ENCODE results near the gene CORO2A.

CORO2A gene

DNA sequence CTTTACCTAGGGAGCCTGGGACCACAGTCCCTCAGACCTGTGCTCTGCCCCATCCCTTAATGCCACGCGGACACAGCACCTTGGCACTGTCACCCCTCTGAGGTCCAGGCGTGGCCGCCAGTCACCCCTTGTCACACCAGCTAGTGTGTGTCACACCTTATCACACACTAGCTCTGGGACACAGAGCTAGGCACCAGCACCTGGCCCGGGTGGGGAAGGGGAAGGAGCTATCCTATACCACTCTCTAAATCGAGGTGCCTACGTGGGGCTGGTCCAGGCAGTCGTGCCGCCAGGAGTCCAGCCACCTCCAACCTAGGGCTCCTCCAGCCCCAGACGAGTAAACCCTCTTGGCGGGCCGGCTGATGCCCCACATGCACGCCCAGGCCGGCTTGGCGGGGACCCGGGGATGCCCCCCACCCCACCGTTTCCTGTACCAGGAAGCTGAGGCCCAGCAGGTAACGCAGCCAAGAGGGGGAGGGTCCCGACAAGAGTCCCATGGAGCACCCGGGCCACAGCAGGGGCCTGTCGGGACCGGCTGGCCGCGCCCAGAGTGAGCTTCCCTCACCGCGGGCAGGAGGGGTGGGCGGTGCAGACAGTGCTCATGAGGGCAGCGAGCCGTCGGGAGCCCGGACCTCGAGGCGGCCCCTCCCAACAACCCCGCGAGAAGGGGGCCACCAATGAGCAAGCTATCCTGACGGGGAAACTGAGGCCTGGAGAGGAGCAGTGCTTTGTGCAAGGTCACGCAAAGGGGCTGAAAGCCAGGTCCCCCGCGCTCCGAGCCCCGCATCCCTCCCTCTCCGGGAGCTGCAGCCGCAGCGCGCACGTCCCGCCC is 550 bp downstream of the CORO2A start:
- H3K4me2 ChIP-seq (ENCODE audit: insufficient read depth, low read length): peak overlapping the region; percentile 91
- TF ChIP-seq, protein P1, sequence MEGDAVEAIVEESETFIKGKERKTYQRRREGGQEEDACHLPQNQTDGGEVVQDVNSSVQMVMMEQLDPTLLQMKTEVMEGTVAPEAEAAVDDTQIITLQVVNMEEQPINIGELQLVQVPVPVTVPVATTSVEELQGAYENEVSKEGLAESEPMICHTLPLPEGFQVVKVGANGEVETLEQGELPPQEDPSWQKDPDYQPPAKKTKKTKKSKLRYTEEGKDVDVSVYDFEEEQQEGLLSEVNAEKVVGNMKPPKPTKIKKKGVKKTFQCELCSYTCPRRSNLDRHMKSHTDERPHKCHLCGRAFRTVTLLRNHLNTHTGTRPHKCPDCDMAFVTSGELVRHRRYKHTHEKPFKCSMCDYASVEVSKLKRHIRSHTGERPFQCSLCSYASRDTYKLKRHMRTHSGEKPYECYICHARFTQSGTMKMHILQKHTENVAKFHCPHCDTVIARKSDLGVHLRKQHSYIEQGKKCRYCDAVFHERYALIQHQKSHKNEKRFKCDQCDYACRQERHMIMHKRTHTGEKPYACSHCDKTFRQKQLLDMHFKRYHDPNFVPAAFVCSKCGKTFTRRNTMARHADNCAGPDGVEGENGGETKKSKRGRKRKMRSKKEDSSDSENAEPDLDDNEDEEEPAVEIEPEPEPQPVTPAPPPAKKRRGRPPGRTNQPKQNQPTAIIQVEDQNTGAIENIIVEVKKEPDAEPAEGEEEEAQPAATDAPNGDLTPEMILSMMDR (IDR thresholded peaks at IDR 0.05; ENCODE audit: borderline replicate concordance, extremely low read depth, low read length, poor library complexity, severe bottlenecking): peak; percentile 7
- no peak for TF ChIP-seq EZH2 (IDR thresholded peaks at IDR 0.05; ENCODE audit: borderline replicate concordance, low read depth, low read length, severe bottlenecking)
- ATAC-seq (ENCODE audit: insufficient read depth, low read depth) (peak; percentile 50), DNase-seq (peak; percentile 57)
- H3K27me3 ChIP-seq (ENCODE audit: insufficient read depth, low read length, poor library complexity): peaks cover 3% of the 10 kb centered on the region
- H2AFZ ChIP-seq (ENCODE audit: low read depth, low read length): peak overlapping the region; percentile 82
- H3K9me3 ChIP-seq (ENCODE audit: insufficient read depth, low read length, severe bottlenecking): no peaks in the 10 kb centered on the region
- peak overlapping the region; percentile 69 for H3K9ac ChIP-seq (ENCODE audit: low read depth, low read length)
- no peak overlapping the region; the same call in 1 of the 2 replicates for H3K27ac ChIP-seq (ENCODE audit: low read length)
- H3K4me1 ChIP-seq (ENCODE audit: insufficient read depth, low read length): peaks cover 28% of the 10 kb centered on the region
- H4K20me1 ChIP-seq (ENCODE audit: insufficient read depth, low read length): no peaks in the 10 kb centered on the region
- no peaks in the 10 kb centered on the region for H3K79me2 ChIP-seq (ENCODE audit: insufficient read depth, low read length)
- no peaks in the 10 kb centered on the region for H3K36me3 ChIP-seq (ENCODE audit: insufficient read depth, low read length)
- H3K4me3 ChIP-seq (ENCODE audit: low read depth in 1 of 2, low read length in 2 of 2): peak overlapping the region; percentile 26 to 79; a peak in 3 of 4 replicates

DNA sequence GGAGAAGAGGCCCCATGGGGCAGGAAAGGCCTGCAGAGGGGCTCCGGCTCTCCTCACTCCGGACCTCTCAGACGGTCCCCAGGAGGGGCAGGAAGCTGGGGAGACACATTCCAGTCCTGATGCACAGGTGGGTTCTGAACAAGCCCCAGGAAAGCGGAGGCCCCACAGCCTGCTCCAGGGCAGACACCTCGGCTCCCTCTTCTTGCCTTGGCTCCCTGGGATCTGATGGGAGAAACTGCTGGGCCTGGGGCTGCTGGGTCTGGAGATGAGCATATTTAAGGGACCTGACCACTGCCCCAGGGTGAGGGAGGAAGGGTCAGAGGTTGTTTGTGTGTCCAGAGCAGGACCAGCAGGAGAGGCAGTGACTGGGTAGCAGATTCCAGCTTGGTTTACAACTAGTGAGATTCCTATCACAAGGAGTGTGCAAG is 1.2 kb downstream of the CORO2A start:
- no peaks in the 10 kb centered on the region for H4K20me1 ChIP-seq (ENCODE audit: insufficient read depth, low read length)
- peaks cover 28% of the 10 kb centered on the region for H3K4me1 ChIP-seq (ENCODE audit: insufficient read depth, low read length)
- no peak for DNase-seq
- H3K4me3 ChIP-seq (ENCODE audit: low read depth in 1 of 2, low read length in 2 of 2): peak overlapping the region in 1 of 2 experiments; percentile 79; a peak in 1 of 4 replicates
- no peaks in the 10 kb centered on the region for H3K9me3 ChIP-seq (ENCODE audit: insufficient read depth, low read length, severe bottlenecking)
- peak overlapping the region; percentile 91 for H3K4me2 ChIP-seq (ENCODE audit: insufficient read depth, low read length)
- TF ChIP-seq, protein P1 (IDR thresholded peaks at IDR 0.05; ENCODE audit: borderline replicate concordance, extremely low read depth, low read length, poor library complexity, severe bottlenecking): no peak
- no peak for TF ChIP-seq EZH2 (IDR thresholded peaks at IDR 0.05; ENCODE audit: borderline replicate concordance, low read depth, low read length, severe bottlenecking)
- H2AFZ ChIP-seq (ENCODE audit: low read depth, low read length): no peak overlapping the region
- H3K79me2 ChIP-seq (ENCODE audit: insufficient read depth, low read length): no peaks in the 10 kb centered on the region
- no peaks in the 10 kb centered on the region for H3K36me3 ChIP-seq (ENCODE audit: insufficient read depth, low read length)
- H3K27ac ChIP-seq (ENCODE audit: low read length): no peak overlapping the region
- no peak for ATAC-seq (ENCODE audit: insufficient read depth, low read depth)
- H3K27me3 ChIP-seq (ENCODE audit: insufficient read depth, low read length, poor library complexity): peaks cover 3% of the 10 kb centered on the region
- H3K9ac ChIP-seq (ENCODE audit: low read depth, low read length): peak overlapping the region; percentile 69; the same call in 1 of the 2 replicates

DNA sequence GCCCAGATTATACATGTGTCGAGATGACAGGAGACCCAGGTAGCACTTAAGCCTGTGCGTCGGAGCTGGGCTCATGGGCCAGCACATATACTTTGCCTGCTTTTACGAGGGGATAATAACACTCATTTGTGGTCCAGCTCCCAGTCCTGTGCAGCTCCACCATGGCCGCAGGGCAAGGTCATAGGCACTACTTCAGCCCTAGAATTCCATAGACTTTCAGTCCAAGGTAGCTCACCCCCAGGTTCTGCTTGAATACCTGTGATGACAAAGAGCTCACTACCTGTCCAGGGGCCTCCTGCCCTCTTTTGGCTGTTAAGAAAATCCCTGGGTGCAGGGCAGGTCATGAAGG is 1.7 kb downstream of the CORO2A start:
- Histone ChIP-seq H4K20me1 (ENCODE audit: insufficient read depth, low read length) (no peaks in the 10 kb centered on the region), H3K79me2 (ENCODE audit: insufficient read depth, low read length) (no peaks in the 10 kb centered on the region), H2AFZ (ENCODE audit: low read depth, low read length) (no peak overlapping the region), H3K36me3 (ENCODE audit: insufficient read depth, low read length) (no peaks in the 10 kb centered on the region), H3K9me3 (ENCODE audit: insufficient read depth, low read length, severe bottlenecking) (no peaks in the 10 kb centered on the region), H3K4me2 (ENCODE audit: insufficient read depth, low read length) (0 out of 2 replicates have a peak overlapping the region, but pooled peaks have one; percentile 91), H3K4me3 (ENCODE audit: low read depth in 1 of 2, low read length in 2 of 2) (no peak overlapping the region), H3K27me3 (ENCODE audit: insufficient read depth, low read length, poor library complexity) (peaks cover 3% of the 10 kb centered on the region), H3K9ac (ENCODE audit: low read depth, low read length) (no peak overlapping the region), H3K4me1 (ENCODE audit: insufficient read depth, low read length) (peaks cover 28% of the 10 kb centered on the region), H3K27ac (ENCODE audit: low read length) (no peak overlapping the region)
- no peak for ATAC-seq (ENCODE audit: insufficient read depth, low read depth)
- DNase-seq: no peak
- TF ChIP-seq, protein P1 (IDR thresholded peaks at IDR 0.05; ENCODE audit: borderline replicate concordance, extremely low read depth, low read length, poor library complexity, severe bottlenecking): no peak
- TF ChIP-seq EZH2 (IDR thresholded peaks at IDR 0.05; ENCODE audit: borderline replicate concordance, low read depth, low read length, severe bottlenecking): no peak
